GM20000 (cell line): Measurements from ENCODE around the gene GXYLT2.

Experiments used
- DNase-seq: peaks from one replicate; pipeline ENCODE4 v3.0.0; 2012; ENCODE audit warnings: low spot score
- CTCF ChIP-seq: IDR thresholded peaks from 2 replicates; pipeline ENCODE4 v1.5.1; 2012; ENCODE audit warnings: mild to moderate bottlenecking, control low read depth; ENCODE audit errors: extremely low read depth, missing control alignments

GXYLT2 gene

GRCh38 chr3:72951259-72951722 lies 63.4 kb downstream of the GXYLT2 start:
- no peak for DNase-seq
- no peak for TF ChIP-seq CTCF

- no peak for TF ChIP-seq CTCF
- no peak for DNase-seq
Observed at GRCh38 chr3:72953325-72953956, 65.6 kb downstream of the GXYLT2 start.

- TF ChIP-seq CTCF, result no peak
Observed at GRCh38 chr3:72957297-72957696, 69.5 kb downstream of the GXYLT2 start.

GRCh38 chr3:72959336-72959735 lies 71.5 kb downstream of the GXYLT2 start:
- no peak for TF ChIP-seq CTCF
- DNase-seq, result no peak

More at GRCh38 chr3:72957297-72957696, 69.5 kb downstream of the GXYLT2 start:
- DNase-seq, result no peak

GRCh38 chr3:72960812-72961518 lies 73.1 kb downstream of the GXYLT2 start:
- DNase-seq, result no peak
- TF ChIP-seq CTCF, result no peak

GRCh38 chr3:72961752-72962151 lies 73.9 kb downstream of the GXYLT2 start:
- no peak for TF ChIP-seq CTCF

GRCh38 chr3:72962317-72962716 lies 74.5 kb downstream of the GXYLT2 start:
- TF ChIP-seq CTCF, result no peak
- DNase-seq, result no peak

More at GRCh38 chr3:72961752-72962151, 73.9 kb downstream of the GXYLT2 start:
- DNase-seq, result no peak
